PFSK-1 (cell line): ENCODE results near the gene PLEKHA5.

Source experiments
- FOXP2 ChIP-seq: optimal IDR thresholded peaks from 2 replicates; pipeline ENCODE3; 2011; ENCODE audit warnings: borderline replicate concordance, control low read depth, inconsistent platforms; ENCODE audit not compliant: insufficient read depth; ENCODE audit errors: extremely low read length, extremely low read depth
- POLR2AphosphoS5 ChIP-seq: IDR thresholded peaks from 2 replicates; pipeline ENCODE4 v1.6.1; 2012; ENCODE audit warnings: low read depth, mild to moderate bottlenecking, control low read depth, low read length, moderate library complexity
- REST ChIP-seq, 2 experiments: IDR thresholded peaks; 2 replicates each; pipeline versions ENCODE4 v1.6.1 to v1.8.0; 2011 to 2012; ENCODE audit warnings: low read depth in 2 of 2, low read length in 2 of 2, control low read depth in 1 of 2, inconsistent platforms in 1 of 2, mild to moderate bottlenecking in 1 of 2, moderate library complexity in 1 of 2; ENCODE audit not compliant: insufficient read depth in 1 of 2
- SIN3A ChIP-seq: IDR thresholded peaks from 2 replicates; pipeline ENCODE4 v1.6.1; 2012; ENCODE audit warnings: mild to moderate bottlenecking, low read length, moderate library complexity, borderline replicate concordance; ENCODE audit not compliant: insufficient read depth
- TAF1 ChIP-seq: IDR thresholded peaks from 2 replicates; pipeline ENCODE4 v1.6.1; 2012; ENCODE audit warnings: low read length, control low read depth, borderline replicate concordance; ENCODE audit not compliant: insufficient read depth

PLEKHA5 gene

GRCh38 chr12:19088606-19089005, 40.9 kb upstream of the PLEKHA5 start:
- TF ChIP-seq POLR2AphosphoS5 (no peak), REST (IDR thresholded peaks at IDR 0.05; ENCODE audit: insufficient read depth in 1 of 2, low read depth in 2 of 2, low read length in 2 of 2) (no peak), TAF1 (no peak)

GRCh38 chr12:19093218-19093617, 36.3 kb upstream of the PLEKHA5 start:
- no peak for TF ChIP-seq POLR2AphosphoS5
- no peak for TF ChIP-seq TAF1
- TF ChIP-seq SIN3A = no peak
- TF ChIP-seq FOXP2 = no peak
- TF ChIP-seq REST (IDR thresholded peaks at IDR 0.05; ENCODE audit: insufficient read depth in 1 of 2, low read depth in 2 of 2, low read length in 2 of 2) = no peak

GRCh38 chr12:19095331-19095730, 34.2 kb upstream of the PLEKHA5 start:
- TF ChIP-seq TAF1 (no peak), POLR2AphosphoS5 (no peak), REST (IDR thresholded peaks at IDR 0.05; ENCODE audit: insufficient read depth in 1 of 2, low read depth in 2 of 2, low read length in 2 of 2) (no peak), FOXP2 (no peak), SIN3A (no peak)

GRCh38 chr12:19095756-19096480, 33.6 kb upstream of the PLEKHA5 start:
- no peak for TF ChIP-seq TAF1
- no peak for TF ChIP-seq REST (IDR thresholded peaks at IDR 0.05; ENCODE audit: insufficient read depth in 1 of 2, low read depth in 2 of 2, low read length in 2 of 2)
- TF ChIP-seq FOXP2 = no peak
- TF ChIP-seq POLR2AphosphoS5 = no peak
- no peak for TF ChIP-seq SIN3A

GRCh38 chr12:19105463-19105862, 24.1 kb upstream of the PLEKHA5 start:
- TF ChIP-seq REST (IDR thresholded peaks at IDR 0.05; ENCODE audit: insufficient read depth in 1 of 2, low read depth in 2 of 2, low read length in 2 of 2) = no peak
- TF ChIP-seq TAF1 = no peak
- TF ChIP-seq FOXP2 = no peak
- TF ChIP-seq SIN3A = no peak
- TF ChIP-seq POLR2AphosphoS5 = no peak
